CD4-positive, alpha-beta T cell treated with Interleukin-17A for 1 hour (primary cell): ENCODE measurements around the gene TSTD2.
A peak's percentile ranks its signal among the peaks of the same experiment; 100 is the strongest.
"Not testable (repeated sequence)": the region's sequence is repeated elsewhere in the genome, so short reads cannot be mapped to it uniquely, and the experiment has no call there.

Experiments
- DNase-seq: peaks from one replicate; pipeline ENCODE4 v3.0.0-alpha.2; 2020

TSTD2 gene

DNA sequence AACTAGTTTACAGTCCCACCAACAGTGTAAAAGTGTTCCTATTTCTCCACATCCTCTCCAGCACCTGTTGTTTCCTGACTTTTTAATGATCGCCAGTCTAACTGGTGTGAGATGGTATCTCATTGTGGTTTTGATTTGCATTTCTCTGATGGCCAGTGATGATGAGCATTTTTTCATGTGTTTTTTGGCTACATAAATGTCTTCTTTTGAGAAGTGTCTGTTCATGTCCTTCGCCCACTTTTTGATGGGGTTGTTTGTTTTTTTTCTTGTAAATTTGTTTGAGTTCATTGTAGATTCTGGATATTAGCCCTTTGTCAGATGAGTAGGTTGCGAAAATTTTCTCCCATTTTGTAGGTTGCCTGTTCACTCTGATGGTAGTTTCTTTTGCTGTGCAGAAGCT, 51.6 kb downstream of the TSTD2 start:
- not testable (repeated sequence) for DNase-seq

DNA sequence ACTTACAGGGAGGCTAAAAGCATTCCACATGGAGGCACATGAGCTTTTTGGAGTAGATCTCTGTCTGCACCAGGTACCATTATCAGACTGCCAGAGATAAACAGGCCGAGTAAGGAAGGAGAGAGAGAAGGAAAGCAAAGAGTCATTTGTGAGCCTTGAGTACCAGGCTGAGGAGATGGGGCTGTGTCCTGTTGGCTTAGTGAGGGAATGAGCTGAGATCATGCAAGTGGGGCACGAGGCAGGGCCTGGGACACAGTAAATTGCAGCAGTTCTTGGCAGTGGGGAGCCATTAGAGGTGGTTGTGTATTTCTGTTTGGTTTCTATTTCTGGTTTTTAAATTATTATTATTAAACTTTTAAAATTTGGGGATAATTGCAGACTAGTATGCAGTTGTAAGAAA, 53.3 kb downstream of the TSTD2 start:
- DNase-seq, result no peak

DNA sequence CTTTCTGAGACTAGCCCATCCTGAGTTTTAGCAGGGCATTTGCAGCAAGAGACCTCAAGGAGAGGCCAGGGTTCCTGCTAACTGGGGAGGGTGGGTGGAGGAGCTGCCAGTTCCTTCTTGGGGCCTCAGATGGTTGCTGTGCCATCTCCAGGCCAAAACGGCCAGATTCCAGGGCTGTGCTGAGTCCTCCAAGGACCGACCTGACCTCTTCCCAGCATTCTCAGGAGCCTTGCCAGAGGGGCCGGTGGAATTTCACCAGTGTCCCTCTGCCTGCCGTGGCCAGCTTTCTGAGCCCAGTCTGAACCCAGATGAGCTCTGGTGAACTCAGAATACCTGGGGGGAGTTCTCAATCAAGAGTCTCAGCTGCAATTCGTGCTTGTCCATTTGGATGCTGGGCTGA, 54.3 kb downstream of the TSTD2 start:
- no peak for DNase-seq

DNA sequence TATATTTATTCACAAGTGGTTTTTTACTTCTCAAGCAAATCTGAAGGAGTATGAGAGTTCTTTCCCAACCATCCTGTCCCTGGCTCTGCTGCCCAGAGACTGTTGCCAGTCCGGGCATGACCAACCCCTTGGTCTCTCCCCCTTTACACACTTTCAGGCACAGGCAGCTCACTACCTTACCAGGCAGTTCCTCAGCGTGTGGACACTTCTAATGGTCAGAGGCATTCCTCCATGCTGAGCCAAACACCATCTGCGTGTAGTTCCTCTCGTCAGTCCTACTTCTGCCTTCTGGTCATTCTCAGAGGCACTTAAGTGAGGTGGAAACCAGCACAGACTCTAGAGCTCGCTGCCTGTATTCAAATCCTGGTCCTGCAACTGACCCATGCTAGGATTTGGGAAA, 56.1 kb downstream of the TSTD2 start:
- no peak for DNase-seq

DNA sequence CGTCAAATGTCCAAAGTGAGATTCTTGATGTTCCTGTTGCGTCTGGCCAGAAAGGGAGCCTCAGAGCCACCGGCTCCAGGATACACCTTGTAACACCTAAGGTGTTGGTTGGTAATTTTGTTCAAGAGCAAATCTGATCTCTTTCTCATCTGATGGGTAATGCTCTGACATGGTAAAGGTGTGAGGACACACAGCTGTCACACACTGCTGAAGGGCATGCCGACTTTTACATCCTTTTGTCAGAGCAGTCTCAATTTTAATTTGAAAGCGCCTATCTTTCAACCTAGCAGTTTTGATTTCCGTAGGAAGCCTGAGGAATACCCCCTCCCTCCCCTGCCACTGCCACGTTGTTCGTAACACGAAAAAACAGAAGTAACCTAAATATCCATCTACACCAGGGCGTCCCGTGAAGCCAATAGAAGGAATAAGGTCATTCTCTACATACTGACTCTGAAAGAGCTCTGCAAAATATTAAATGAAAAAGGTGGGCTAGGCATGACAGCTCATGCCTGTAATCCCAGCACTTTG, 57.4 kb downstream of the TSTD2 start:
- no peak for DNase-seq

DNA sequence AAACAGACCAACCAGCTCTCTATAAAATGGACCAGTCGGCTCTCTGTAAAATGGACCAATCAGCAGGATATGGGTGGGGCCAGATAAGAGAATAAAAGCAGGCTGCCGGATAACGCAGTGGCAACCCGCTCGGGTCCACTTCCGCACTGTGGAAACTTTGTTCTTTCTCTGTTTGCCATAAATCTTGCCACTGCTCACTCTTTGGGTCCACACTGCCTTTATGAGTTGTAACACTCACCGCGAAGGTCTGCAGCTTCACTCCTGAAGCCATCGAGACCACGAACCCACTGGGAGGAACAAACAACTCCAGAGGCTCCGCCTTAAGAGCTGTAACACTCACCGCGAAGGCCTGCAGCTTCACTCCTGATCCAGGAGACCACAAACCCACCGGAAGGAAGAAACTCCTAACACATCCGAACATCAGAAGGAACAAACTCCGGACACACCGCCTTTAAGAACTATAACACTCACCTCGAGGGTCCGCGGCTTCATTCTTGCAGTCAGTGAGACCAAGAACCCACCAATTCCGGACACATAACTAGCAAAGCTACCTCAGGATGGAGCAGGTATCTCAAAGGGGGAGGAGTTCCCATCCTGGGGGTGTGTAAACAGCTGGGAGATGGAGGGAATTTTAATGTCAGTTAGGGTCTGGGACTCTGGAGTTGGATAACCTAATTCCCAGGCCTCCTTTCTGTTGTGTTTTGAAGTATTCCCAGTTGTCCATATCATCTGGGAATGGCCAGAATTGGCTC, 58.1 kb downstream of the TSTD2 start:
- peak; percentile 47 for DNase-seq

DNA sequence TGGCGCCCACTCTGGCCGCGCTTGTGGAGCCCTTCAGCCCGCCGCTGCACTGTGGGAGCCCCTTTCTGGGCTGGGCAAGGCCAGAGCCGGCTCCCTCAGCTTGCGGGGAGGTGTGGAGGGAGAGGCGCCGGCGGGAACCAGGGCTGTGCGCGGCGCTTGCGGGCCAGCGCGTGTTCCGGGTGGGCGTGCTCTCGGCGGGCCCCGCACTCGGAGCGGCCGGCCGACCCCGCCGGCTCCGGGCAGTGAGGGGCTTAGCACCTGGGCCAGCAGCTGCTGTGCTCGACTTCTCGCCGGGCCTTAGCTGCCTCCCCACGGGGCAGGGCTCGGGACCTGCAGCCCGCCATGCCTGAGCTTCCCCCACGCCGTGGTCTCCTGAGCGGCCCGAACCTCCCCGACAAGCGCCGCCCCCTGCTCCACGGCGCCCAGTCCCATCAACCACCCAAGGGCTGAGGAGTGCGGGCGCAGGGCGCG, 59.0 kb downstream of the TSTD2 start:
- not testable (repeated sequence) for DNase-seq

DNA sequence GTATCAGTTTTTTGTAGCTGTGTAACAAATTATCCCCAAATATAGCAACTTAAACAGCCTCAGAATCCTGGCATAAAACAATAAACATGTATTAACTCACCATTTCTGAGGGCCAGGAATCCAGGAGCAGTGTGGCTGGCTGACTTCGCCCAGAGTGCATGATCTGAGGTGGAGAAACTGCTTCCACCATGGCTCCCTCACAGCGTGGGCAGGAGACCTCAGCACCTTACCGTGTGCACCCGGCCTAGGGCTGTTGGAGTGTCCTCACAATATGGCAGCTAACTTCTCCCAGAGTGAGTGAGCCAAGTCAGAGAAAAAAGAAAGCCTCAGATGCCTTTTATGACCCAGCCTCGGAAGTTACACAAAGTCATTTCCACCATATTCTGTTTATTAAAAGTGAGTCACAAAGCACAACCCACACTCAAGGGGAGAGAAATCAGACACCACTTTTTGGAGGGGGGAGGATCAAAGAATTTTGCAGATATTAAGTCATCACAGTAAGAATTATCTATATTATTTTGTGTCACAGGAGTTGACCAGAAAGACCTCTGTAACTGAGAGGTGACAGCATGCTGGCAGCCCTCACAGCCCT, 59.6 kb downstream of the TSTD2 start:
- no peak for DNase-seq

DNA sequence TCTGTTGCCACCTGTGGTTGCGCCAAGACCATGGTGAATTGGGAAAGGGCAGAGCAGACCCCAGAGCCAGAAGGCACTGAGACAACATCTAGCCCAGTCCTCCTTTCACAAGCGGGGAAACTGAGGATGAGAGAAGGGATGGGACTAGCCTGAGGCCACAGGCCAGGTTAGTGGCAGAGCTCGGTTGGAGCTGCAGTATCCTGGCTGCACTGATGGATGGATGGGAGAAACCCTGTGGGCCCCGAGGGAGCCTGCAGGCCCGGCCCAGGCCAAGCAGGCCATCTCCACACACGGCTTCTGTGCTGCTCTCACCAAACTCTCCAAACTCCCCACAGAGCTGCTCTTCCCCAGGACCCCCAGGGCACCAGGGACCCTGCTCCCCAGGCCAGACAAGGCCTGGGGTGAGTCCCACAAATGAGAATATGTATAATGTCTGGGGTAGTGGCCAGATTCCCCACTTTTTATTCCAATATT, 60.2 kb downstream of the TSTD2 start:
- no peak for DNase-seq

DNA sequence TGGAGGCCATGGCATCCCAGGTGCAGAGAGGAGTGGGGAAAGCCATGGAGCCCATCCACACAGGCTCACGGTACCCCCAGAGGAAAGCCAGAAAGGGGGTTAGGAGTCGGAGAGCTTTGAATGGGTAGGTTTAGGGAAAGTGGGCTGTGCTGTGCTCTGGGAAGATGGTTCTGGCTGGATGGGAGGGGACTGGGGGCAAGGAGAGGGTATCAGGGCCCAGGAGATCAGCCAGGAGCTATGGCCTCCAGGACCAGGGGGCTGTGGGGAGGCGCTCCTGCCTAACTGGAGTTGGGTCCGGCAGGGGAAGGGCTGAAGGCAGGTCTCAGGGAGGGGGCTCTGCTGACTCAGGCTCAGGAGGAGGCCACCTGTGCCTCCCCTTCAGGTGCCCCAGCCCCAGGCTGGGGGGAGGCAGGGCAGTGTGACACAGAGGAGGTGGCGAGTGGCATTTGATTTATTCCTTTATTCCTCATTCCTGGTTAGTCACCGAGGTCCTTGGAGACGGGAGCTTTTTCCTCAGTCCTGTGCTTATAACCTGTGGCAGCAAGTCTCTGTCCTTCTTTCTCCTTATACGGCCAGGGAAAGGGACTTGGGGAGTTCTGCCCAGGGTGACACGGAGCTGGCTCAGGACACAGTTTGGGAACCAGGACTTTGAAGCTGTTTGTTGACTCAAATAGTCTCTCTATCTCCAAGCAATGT, 60.8 kb downstream of the TSTD2 start:
- no peak for DNase-seq

DNA sequence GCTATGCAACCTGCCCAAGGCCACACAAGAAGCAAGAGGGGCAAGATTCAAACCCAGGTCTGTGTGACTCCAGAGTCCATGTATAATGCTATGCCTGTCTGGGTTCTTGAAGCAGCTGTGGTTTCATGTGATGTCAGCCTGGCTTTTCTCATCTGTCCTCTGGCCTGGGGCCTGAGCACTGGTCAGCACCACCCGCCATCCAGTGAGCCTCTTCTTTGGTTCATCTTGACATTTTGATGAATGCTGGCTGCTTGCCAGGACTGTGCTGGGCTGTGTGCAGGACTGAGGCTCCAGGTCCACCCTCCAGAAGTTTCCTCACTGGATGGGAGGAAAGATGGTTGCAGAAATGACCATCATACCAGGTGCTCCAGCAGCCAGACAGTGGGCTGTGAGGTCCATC, 61.5 kb downstream of the TSTD2 start:
- DNase-seq, result no peak

DNA sequence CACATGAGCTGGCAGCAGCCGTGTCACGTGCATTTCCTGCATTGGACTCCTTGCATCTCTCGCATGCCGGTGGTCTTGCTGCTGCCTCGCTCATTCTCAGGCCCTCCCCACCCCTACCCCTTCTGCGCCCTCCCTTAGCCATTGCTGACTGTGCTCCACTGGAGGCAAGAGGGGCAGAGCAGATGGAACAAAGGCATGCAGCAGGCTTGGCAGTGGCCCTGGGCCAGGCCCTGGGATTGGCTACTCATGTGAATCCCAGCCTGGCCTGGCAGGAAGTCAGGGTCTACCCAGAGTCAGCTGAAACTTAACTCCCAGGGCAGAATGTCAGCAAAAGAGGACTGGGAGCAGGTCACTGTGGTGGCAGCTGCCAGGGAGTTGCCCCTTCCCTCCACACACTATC, 62.3 kb downstream of the TSTD2 start:
- no peak for DNase-seq

DNA sequence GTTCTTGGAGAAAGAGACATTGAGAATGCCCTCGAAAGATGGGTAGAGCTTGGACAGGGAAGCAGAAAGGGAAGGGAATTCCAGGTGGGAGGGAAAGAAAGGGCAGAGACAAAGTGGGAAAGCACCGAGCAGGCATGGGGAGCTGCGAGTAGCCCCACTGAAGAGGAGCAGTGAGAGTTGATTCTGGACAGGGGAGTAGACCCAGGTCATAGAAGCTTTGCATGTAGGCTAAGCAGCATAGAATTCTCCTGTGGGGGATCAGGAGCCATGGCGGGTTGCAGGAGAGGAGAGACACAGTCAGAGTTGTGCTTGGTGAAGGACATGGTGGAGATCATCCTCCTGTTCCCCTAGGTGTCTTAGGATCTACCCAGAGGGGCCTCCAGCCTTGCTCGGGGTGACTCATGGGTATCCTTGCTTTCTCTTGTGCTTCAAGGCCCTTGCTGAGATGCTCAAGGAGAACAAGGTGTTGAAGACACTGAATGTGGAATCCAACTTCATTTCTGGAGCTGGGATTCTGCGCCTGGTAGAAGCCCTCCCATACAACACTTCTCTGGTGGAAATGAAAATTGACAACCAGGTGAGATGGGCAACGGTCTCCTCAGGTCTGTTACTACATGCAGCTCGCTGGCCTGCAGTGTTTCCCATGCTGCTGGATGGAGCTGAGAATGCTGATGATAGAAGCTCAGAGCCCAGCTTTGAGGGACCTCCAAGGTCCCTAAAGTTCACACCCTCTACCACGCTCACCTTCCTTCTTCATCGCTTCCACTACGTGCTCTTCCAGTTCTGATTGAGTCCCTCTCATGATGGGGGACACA, 64.5 kb downstream of the TSTD2 start:
- DNase-seq, result no peak

DNA sequence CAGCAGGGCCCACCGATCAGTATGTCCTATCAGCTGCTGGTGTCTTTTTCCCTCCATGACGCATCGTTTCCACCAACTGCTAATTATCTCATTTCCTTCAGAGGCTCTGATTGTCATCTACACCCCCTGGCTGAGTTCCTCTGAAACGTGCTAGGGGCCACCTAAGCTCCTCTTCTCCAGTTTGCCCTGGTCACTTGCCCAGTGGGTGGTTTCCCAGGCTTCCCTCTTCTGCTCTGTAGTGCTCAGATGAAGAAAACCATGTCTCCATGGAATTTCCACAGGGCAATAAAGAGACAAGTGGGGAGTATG, 65.3 kb downstream of the TSTD2 start:
- no peak for DNase-seq

DNA sequence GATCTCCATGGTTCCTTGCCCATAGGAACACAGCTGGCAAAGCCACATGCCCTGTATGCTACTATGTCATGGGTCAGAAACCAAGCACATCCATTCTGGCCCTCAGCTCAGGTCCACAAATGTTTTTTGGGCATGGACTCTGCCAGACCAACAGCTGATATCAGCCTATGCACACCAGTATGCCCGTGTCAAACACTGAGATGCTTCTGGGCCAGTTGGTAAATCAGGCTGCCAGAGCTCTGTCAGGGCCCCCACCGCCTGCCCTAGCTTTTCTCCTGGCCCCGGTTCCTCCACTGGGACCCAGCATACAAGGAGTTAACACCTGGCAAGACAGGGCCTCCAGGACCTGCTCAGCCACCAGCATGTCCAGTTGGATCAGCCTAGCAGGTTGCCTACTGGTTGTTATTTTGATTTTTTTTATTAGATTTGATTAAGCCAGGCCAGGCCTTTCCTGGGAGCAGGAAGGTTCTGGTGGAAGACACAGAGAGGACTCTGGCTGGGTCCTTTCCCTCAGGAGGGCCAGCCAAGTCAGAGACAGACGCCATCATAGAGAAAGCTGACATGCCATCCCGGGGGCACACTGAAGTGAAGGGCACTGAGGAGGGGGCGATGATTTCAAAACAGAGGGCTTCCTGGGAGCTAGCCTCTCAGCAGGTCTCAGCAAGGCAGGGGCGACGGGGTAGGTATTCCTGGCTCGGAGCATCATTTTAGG, 65.8 kb downstream of the TSTD2 start:
- no peak for DNase-seq

DNA sequence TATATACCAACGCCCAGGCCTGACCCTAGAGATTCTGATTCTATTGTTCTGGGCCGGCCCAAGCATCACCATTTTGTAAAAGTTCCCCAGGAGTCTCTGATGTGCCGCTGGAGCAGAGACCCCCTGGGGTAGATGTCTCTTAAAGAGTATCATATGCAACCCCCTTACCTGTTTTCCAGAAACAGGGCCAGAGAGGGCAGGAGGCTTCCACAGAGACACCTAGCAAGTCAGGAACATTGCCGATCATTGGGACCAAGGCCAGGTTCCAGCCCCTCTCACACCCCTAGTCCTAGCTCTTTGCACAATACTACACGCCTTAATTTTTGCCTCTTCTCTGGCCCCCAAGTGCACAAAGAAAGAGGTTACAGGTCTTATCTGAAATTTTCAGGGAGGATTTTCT, 67.9 kb downstream of the TSTD2 start:
- DNase-seq, result no peak

DNA sequence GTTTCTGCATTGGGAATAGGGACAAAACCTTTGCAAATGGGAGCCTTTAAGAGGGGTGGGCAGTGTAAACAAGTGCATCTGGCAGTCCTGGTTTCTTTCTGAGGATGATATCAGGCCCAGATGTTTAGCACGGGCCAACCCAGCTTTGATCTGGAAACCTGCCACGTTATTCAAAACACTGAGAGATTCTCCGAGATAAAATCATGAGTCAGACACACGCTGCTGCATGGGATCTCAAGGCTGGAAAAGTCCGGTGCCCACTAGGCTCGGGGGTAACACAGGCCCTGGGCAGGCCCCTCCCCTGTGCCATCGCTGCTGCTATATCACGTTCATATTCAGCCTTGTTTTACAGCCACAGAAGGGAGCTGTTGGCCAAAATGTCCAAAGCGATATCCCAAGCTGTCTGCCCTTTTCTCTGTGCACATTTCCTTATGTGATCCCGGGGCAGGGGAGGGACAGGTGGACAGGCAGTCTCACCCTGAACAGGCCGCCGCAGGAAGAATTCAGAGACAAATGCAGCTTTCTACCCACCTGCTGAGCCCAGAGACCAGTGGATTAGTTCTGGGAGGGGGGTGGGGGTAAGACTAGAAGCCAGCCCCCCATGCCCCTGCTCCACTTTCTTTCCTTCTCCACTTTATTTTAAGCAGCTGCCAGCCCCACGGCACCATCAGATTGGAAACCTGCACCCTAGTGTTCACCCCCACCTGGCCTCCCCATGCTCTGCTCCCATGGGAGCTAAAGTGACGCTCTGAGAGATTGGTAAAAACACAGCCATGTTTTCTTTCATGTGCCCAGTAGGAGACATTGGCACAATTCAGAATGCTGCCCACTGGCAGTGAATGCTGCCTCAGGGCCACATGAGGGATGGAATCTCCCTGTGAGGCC, 68.6 kb downstream of the TSTD2 start:
- DNase-seq, result no peak

DNA sequence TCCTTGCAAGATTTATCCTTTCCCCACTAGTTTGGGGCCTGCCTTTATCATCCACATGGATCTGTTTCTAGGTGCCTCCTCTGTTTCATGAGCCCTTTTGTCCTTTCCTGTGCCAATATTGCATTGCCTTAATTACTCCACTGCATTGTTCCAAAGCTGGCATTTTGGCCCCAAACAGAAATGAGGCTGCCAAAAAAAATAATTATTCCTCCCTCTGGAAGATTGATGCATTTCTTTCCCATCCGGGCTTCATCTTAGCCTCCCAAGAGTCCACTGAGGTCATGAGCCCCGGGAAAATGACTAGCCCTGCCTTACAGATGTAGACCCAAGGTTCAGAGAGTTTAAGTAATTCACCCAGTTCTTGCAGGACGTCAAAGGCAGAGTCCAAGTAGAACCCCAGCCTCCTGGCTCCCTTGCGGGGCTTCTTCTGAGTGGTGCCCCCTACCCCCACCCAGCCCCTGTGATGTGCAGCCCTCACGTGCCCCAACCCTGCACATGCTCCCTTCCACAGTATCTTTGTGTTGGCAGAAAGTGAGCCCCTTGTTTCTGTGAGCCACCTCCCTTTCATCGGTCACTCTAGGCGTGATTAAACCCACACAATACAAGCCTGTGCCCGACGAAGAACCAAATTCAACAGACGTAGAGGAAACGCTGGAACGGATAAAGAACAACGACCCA, 69.6 kb downstream of the TSTD2 start:
- no peak for DNase-seq

DNA sequence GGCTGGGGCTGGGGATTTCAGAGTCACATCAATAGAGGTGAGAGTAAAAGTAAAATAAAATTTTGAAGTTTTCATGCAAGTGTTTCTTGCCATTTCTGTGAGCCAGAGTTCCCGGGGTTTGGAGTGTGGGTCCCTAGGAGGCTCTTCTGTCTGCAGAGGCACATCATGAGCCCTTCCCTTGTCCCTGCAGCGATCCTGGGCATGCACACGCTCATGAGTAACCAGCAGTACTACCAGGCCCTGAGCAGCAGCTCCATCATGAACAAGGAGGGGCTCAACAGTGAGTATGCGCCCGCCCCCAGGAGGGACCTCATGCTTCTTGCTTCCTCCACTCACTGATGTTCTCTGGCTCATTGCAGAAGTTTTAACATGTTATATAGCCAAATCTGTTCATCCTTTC, 70.6 kb downstream of the TSTD2 start:
- no peak for DNase-seq

DNA sequence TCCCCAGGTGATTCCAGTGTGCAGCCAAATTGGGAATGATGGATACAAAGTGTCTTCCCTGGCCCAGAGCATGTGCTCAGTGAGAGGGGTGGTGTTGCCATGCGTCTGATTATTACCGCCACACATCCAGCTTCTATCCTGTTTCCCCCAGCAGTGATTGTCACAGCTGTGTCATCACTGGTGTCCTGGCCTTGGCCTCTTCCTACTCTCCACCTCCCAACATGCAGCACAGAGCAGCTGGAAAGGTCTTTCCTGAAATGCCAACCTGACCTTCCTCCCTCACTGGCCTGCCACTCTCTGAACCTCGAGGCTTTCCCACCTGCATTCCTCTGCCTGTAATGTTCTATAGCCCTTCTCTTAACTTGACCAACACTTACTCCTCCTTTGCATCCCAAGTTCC, 71.7 kb downstream of the TSTD2 start:
- DNase-seq, result no peak

DNA sequence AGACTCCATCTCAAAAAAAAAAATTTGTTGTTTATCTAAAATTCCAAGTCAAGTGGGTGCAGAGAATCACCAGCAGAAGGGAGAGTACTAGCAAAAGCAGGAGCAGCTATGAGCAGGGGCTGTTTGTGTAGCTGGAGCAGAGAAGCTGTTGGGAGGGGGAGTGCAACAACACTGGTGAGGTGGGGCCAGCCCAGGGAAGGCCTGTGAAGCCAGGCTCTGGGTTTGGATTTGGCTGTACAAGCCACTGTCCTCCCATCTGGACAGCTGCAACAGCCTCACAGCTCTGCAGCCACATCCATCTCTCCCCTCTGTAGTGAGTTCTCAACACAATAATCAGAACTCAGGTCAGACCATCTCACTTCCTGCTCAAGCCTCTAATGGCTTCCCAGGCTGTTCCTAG, 72.3 kb downstream of the TSTD2 start:
- DNase-seq, result no peak
